PC-3 (cell line): ENCODE results near the gene GTPBP6.

Experiments used
- EZH2 ChIP-seq: fragments of 300-600 bp; sonication (generic); IDR thresholded peaks from one replicate; pipeline ENCODE4 v1.6.1; 2017; ENCODE audit warnings: antibody characterized with exemption, mild to moderate bottlenecking, low read length; ENCODE audit not compliant: unreplicated experiment
- EZH2phosphoT487 ChIP-seq: fragments of 300-600 bp; sonication (generic); IDR thresholded peaks from 2 replicates; pipeline ENCODE4 v1.6.1; 2018; ENCODE audit warnings: mild to moderate bottlenecking, antibody characterized with exemption, low read length, borderline replicate concordance
- TF ChIP-seq, protein P1 (sequence below): fragments of 300-600 bp; sonication (generic); conservative IDR thresholded peaks from 2 replicates; pipeline ENCODE4 v1.5.1; 2017; ENCODE audit warnings: antibody characterized with exemption, low read depth, mild to moderate bottlenecking, low read length

DNA sequence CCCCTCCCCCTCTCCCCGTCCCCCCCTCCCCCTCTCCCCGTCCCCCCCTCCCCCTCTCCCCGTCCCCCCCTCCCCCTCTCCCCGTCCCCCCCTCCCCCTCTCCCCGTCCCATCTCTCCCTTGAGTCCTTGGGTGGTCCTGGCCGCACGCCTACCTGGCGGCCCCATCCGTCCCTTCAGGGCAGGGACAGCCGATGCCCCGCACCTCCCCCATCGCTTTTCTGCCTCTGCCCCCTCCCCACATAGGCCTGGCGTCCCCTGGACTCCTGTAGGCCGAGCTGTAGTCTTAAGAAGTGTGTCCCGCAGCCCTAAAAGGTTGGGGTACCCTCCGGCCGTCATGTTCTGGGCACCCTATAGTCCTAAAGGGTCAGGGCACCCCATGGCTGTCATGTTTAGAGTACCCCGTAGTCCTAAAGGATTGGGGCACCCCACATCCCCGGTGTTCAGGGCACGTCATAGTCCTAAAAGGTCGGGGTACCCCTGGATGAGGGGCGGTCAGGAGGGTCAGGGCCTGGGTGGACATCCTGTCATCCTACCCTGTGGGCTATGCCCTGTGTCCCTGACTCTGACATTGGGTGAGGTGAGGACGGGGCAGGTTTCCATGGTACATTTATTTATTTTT is 10.8 kb upstream of the GTPBP6 start:
- TF ChIP-seq, protein P1, sequence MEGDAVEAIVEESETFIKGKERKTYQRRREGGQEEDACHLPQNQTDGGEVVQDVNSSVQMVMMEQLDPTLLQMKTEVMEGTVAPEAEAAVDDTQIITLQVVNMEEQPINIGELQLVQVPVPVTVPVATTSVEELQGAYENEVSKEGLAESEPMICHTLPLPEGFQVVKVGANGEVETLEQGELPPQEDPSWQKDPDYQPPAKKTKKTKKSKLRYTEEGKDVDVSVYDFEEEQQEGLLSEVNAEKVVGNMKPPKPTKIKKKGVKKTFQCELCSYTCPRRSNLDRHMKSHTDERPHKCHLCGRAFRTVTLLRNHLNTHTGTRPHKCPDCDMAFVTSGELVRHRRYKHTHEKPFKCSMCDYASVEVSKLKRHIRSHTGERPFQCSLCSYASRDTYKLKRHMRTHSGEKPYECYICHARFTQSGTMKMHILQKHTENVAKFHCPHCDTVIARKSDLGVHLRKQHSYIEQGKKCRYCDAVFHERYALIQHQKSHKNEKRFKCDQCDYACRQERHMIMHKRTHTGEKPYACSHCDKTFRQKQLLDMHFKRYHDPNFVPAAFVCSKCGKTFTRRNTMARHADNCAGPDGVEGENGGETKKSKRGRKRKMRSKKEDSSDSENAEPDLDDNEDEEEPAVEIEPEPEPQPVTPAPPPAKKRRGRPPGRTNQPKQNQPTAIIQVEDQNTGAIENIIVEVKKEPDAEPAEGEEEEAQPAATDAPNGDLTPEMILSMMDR, result no peak
- TF ChIP-seq EZH2phosphoT487 (no peak), EZH2 (no peak)
